Effector CD4-positive, alpha-beta T cell (primary cell): ENCODE measurements around the gene SMIM44.

Source experiments
- DNase-seq: peaks from one replicate; pipeline ENCODE4 v3.0.0-alpha.2; 2020

Gene SMIM44

DNA sequence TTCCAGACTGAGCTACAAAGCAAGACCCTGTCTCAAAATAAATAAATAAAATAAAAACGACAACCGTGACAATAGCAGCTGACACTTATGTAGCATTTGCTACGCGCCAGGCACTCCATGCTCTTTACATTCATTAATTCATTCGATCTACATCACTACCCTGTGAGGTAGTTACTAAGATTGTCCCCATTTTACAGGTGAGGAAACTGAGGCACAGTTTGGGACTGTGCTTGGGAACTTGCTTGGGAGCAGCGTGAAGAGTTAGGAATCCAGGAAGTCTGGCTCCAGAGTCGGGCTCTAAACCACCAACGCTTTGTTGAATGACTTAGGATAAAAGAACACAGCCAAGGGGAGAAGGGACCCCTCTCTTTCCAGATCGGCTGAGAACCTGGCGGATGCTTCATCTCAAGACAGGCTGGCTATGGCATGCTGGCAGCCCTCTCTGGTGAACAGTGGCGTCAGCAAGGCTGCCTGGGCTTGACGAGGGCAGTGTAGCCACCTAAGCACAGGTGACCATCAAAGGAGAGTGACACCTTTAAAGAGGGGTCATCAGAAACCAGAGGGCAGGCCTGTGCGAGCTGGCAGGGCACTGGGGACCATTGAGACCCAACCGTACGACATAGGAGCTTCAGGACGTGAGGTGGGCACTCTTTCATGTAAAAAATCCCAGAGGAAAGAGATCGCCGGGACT, 16.6 kb upstream of the SMIM44 start:
- no peak for DNase-seq

DNA sequence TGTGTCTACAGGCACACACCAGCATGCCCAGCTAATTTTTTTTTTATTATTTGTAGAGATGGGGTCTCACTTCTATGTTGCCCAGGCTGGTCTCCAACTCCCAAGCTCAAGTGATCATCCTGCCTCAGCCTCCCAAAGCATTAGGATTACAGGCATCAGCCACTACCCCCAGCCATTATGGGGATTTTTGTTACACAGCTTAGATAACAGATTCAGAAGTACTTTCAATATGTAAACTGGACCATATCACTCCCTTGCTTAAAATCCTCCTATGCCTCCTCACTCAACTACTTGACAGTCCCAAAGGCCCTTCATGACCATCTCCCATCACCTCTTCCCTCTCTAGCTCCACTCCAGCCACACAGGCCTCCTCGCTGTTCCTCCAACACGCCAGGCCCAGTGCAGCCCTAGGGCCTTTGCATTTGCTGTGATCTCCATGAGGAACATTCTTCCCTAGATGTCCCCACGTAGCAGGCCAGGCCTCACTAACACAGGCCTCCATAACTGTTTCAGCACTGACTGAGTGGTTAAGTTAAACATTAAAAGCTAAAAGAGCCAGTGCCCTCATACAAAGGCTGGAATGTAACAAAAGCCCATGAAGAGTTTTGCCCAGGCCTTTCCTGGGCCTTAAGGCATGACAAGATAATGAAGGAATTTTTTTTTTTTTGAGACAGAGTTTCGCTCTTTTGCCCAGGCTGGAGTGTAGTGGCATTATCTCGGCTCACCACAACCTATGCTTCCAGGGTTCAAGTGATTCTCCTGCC, 14.7 kb upstream of the SMIM44 start:
- DNase-seq = no peak

DNA sequence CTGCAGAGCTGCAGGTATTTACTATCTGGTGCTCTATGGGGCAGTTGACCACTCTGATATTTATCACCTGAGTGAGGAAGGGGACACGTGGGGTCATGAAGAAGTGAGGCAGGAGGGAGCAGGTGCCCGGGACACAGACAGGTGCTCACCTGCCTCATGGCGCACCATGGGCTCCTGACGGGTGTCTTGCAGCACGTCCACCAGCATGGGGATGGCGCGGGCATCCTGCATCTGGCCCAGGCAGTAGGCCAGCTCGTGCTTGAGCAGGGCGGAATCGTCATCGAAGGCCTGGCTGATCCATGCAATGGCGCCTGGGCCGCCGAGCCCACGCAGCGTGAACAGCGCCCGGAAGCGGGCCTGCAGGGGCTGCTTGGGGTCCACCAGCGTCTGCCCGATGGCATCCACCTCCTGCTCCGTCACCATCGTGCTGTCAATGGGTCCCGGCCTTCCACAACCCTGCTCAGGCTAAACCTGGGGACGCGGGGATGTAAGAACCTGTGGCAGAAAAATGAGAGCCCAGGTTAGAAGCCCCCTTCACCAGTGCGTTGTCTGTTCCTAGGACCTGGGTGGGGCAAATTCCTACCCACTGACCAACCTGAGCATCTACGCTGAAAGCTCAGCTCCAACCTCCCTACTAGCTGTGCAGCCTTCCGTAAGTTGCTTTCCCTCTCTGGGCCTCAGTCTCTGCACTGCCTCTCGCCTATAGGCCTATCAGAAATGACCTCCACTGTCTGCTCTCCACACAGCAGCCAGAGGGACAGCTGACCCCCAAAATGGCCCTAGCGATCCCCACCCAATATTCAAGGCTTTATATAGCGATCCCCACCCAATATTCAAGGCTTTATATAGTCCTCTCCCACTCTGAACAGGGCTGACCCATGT, 13.4 kb upstream of the SMIM44 start:
- no peak for DNase-seq

DNA sequence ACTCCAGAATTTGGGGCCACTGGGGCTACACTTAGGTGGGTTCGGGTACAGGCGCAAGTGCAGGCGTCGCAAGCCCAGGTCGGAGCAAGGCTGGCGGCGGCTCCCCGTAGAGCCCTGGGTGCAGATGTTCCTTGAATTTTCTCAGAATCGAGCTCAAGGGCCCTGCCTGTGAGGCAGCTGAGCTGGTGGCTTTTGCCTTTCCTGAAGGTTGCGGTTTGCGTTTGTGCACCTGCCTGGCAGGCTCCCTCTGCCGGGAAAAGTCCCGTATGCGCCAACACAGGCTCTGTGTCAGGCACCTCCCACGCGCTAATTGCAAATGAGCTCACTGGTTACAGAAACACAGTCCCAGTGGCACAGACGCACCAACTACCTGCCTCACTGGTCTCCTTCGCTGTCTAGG, 11.3 kb upstream of the SMIM44 start:
- DNase-seq = no peak

DNA sequence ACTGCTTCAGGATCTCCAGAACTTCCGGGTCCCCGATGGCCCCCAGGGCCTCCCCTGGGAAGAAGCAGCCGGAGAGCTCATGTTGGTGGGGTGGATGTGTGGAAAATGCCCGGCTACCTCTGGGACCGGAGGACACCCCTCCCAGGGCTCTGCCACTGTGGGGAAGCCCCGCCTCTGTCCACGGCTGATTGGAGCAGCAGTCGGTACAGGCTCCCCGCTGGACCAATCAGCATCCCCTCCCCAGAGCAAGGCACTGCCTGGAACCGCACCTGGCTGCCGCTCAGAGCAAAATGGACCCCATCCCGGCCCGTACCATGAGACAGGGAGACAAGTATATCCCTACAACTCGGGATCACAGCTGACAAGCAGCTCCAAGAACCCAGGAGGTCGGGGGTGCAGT, 10.8 kb upstream of the SMIM44 start:
- DNase-seq = no peak

DNA sequence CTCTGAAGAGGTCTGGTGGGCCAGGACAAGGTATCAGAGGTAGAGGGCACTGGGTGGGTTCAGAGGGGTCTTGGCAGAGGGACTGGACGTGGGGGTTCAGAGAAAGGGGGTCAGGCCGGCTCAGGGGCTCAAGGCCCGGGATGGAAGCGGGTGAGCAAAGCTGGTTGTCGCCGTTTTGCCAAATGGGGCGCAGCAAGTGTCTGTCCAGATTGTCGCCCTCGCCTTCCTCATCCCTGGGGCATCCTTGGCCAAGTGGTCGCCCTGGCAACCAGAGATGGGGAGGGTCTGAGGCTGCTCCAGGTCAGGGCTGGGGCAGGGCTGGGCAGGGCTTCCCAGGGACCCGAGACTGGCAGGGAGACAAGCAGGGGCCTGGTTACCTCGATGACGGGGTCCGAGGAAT, 10.4 kb upstream of the SMIM44 start:
- no peak for DNase-seq

DNA sequence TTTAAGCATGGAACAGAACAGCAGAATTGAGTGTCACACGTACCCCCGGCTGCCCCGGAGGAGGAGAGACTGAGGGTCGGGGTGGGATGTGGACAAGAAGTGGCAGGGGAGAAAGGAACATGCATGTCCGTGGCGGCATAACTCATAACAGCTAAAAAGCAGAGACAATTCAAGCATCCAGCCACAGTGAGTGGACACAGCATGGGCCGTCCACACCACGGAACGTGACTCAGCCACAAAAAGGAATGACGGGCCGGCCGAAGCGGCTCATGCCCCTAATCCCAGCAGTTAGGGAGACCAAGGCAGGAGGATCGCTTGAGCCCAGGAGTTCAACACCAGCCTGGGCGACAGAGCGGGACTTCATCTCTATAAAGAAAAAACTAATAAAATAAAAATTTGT, 9.7 kb upstream of the SMIM44 start:
- DNase-seq = no peak

DNA sequence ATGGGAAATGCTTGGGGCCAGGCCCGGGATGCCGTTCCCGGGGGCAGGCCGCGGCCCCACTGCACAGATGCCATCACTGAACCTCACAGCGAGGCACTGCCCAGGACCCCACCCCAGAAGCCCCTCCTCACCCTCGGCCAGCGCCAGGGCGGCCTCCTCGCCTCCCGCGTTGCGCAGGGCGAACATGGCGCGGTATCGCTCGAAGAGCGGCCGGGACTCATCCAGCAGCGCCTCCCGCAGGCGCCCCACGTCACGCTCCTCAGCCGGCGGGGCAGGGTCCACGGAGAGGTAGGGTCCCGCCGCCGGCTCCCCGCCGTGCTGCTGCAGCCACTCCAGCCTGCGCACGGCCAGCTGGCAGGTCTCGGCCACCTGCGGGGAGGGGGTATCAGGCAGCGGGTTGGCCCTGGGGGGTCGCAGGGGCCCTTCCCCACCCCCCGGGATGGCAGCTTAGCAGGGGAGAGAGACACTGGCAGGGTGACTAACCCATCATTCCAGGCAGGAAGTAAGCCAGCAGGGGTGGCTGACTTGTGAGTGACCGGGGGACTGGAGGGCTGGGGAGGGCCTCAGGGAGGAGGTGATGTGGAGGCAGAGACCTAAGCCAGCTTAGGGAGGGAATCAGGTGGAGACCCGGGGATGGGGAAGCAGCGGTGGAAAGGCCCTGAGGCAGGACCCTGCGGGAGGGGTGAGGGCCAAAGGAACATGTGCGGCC, 9.0 kb upstream of the SMIM44 start:
- DNase-seq = no peak

DNA sequence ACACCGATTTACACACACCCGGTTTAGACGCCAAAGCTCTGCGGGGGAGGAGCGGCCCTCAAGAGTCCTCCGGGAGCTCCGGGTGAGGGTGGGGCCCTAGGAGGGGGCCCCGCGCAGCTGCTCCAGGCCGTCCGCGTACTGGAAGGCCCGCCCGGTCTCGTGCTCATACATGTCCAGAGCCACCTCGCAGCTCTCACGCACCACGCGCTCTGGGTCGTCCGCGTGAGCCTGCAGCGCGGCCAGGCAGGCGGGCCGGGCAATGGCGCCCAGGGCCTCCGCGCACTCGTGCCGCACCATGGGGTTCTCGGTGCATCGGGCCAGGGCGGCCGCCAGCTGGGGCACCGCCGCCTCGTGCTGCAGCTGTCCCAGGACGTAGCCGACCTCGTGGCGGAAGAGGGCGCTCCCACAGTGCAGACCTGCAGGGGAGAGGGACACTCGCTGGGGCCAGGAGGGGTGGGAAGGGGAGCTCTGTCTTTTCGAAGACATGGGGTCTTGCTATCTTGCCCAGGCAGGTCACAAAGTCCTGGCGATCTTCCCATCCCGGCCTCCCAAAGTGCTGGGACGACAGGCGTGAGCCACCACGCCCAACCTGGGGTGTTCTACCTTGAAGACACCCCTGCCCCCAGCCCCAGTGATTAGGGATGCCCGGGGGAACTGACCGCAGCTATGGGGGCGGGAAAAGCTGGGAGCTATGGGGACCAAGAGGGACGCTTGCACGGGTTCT, 8.3 kb upstream of the SMIM44 start:
- no peak for DNase-seq

DNA sequence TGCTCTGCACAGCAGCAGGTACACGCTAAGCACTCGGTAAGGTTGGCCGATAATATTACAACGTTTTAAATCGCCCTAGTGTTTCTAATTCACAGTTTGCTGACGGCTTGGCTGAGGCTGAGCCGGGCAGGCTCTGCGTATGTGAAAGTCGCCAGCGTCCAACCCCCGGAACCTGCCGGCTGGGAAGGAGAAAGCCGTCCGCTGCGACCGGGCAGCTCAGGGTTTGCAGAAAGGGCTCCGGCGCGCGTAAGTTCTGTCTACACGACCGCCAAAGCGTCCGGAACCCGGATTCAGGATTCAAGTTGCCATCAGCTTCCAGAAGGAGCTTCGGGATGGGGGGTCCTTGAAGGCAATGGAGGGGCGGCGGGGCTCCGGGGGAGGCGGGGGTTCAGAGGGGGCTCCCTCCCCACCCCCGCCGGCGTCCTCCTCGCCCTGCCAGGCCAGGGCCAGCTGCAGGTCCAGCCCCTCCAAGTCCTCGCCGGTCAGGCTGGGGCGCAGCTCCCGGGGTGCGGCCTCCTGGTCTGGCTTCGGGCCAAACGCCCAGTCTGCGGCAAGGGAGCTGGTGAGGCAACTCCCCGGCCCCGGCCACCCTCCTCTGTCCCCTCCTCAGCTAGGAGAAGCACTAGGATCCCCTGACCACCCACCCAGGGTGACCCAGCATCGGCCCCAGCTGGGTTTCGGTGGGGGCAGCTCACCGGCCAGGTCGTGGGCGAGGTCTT, 575 bp downstream of the SMIM44 start:
- no peak for DNase-seq

DNA sequence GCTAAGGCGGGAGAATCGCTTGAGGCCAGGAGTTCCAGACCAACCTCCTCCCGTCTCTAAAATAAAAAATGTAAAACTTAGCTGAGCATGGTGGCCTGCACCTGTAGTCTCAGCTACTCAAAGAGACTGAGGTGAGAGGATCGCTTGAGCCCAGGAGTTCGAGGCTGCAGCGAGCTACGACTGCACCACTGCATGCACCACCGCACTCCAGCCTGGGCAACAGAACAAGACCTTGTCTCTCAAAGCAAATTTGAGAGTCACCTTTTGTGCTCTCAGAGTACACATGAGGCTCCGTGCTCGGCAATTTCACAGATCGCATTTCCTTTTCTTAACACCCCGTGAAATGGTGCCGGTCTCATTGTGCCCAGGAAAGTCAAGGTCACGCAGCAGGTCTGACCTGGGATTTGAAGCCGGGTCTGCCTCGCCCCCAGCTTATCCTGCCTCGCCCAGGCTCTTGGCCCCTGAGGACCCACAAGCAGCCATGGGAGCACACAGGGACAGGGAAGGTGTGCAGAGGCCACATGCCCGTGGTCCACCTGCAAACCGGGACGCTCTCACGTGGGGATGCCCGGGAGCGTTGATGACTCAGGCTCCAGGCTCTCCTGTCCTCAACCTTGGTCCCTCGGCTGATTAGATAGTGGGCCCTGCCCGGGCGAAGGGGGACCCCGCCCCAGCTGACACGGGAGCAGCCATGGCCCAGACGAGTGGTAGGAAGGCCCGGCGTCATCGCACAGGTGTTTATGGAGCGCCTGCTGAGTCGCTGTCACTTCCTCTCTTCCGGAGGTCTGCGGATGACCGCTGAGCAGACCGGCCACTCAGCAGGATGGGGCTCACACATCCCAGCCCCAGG, 1.8 kb downstream of the SMIM44 start:
- DNase-seq = no peak

DNA sequence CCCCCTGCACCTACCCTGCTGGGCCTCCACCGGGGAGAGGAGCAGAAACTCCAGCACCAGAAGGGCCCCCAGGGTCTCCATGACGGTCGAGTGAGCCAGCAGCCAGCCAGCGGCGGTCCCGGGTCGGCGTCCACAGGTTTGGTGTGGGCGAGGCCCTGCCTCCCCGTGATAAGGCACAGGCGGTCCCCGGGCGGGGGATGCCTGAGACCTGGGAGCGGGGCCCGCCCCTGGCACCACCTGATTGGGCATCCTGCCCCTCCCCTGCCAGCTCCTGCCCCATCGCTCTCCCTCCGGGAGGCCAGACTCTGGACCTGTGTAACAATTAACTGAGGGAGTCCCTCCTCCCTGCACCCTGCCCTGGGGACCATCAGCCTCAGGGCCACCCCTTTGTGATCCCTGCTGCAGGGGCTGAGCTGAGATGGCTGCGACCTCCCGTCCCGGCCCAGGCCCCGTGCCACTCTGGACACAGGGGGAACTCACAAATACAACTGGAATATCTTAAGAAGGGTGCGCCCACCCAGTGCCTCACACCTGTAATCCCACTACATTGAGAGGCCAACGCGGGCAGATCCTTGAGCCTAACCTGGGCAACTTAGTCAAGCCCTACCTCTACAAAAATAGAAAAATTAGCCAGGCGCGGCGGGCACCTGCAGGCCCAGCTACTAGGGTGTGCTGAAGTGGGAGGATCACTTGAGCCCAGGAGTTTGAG, 2.7 kb downstream of the SMIM44 start, which contains the start of gene SMIM24:
SMIM24 (minus strand) TSS at position 143 of the 709 bp plus-strand sequence; CDS start at position 81, 62 bp downstream.
- no peak for DNase-seq

DNA sequence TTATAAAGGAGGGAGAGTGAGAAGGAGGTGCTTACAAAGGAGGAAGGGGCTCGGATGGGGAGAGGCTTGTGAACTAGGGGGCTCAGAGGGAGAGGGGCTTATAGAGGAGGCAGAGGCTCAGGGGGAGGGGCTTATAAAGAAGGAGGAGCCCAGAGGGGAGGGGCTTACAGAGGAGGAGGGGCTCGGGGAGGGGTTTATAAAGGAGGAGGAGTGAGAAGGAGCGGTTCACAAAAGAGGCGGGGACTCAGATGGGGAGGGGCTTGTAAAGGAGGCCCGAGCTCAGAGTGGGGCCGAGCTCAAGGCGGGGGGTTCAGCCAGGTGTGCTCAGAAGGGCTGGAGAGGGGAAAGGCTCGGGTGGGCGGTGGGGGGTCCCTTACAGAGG, 3.4 kb downstream of the SMIM44 start:
- DNase-seq = peak; percentile 23

DNA sequence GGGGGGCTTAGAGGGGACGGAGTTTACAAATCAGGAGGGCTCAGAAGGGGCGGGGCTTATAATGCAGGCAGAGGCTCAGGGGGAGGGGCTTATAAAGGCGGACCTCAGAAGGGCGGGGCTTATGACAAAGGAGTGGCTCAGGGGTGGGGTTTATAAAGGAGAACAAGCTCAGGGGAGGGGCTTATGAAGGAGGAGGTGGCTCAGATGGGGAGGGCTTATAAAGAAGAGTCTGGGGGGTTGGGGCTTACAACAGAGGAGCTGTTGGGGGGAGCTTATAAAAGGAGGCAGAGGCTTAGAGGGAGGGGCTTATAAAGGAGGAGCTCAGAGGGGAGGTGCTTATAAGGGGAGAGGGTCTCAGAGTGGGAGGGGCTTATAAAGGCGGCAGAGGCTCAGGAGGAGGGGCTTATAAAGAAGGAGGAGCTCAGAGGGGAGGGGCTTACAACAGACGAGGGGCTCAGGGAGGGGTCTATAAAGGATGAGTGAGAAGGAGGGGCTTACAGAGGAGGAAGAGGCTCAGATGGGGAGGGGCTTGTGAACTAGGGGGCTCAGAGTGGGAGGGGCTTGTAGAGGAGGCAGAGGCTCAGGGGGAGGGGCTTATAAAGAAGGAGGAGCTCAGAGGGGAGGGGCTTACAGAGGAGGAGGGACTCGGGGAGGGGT, 3.9 kb downstream of the SMIM44 start:
- peak; percentile 25 for DNase-seq

DNA sequence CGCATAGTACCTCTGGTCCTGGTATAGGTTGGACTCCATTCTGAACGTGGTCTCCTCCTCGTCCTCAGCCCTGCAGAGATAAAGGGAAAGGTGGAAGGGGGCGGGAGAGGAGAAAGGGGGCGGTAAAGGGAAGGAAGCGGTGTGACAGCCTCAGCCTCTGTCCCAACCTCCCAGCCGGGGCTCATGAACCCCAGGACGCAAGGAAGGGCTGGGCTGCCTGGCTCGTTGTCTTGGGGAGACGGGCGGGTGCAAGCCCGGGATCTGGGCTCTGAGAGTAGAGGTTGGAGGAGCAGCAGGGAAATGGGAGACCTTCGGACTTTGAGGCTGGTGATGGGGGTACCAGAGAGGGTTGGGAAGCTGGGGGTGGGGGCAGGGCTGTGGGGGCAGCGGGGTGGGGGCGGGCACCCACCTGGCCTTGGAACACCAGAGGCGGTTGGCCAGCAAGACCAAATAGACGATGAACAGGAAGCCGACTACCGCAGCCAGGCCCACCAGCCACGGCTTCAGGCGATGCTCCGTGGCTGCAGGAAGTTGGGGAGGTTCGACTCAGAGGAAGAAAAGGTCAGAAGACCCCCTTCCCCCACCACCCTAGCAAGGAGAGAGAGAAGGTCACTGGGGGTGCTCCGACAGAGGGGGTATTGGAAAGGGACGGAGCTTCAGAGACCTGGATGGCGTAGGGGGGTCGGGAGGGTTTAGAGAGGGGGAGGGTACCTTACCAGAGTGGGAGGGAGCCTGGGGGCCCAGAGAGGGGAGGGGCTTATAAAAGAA, 4.6 kb downstream of the SMIM44 start:
- DNase-seq = no peak

DNA sequence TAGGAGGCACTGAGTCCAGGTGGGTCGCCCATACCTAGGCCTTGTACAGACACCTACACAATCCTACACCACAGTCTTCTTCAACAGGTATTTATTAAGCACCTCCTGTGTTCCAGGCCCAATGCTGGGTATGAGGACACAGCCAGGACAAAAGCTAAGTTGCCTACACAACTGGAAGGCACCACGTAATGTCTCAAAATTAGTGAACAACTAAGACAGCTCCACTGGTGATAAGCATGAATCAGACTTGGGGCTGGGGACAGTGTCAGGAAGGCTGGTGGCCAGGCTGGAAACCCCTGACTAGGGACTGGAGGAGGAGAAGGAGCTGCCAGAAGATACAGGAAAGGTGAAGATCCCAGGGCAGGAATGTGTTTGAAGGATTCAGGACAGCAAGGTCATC, 5.3 kb downstream of the SMIM44 start:
- DNase-seq = no peak

DNA sequence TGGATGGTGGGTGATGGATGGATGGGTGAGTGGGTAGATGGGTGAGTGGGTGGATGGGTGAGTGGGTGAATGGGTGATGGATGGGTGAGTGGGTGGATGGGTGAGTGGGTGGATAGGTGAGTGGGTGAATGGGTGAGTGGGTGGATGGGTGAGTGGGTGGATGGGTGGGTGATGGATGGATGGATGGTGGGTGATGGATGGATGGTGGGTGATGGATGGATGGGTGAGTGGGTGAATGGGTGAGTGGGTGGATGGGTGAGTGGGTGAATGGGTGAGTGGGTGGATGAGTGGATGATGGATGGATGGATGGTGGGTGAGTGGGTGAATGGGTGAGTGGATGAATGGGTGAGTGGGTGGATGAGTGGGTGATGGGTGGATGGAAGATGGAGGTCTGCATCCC, 5.7 kb downstream of the SMIM44 start:
- DNase-seq = no peak

DNA sequence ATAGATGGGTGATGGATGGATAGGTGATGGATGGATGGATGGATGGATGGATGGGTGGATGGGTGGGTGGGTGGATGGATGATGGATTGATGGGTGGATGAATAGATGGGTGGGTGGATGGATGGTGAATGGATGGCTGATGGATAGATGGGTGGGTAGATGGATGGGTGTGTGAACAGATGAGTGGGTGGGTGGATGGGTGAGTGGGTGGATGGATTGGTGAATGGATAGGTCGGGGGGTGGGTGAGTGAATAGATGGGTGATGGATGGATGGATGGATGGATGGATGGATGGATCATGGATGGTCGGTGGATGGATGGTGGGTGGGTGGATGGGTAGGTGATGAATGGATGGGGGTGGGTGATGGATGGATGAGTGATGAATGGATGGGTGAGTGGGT, 6.4 kb downstream of the SMIM44 start:
- DNase-seq = no peak
